HG02981 (cell line): Measurements from ENCODE around the gene TH.

ENCODE experiments used
- ATAC-seq: cut with Tn5 transposase; IDR thresholded peaks from one replicate; pipeline ENCODE4 v1.9.1; 2021; ENCODE audit warnings: mild to moderate bottlenecking, moderate library complexity; ENCODE audit not compliant: unreplicated experiment

TH gene

GRCh38 chr11:2209370-2209801, 37.8 kb upstream of the TH start:
- ATAC-seq: no peak

DNA sequence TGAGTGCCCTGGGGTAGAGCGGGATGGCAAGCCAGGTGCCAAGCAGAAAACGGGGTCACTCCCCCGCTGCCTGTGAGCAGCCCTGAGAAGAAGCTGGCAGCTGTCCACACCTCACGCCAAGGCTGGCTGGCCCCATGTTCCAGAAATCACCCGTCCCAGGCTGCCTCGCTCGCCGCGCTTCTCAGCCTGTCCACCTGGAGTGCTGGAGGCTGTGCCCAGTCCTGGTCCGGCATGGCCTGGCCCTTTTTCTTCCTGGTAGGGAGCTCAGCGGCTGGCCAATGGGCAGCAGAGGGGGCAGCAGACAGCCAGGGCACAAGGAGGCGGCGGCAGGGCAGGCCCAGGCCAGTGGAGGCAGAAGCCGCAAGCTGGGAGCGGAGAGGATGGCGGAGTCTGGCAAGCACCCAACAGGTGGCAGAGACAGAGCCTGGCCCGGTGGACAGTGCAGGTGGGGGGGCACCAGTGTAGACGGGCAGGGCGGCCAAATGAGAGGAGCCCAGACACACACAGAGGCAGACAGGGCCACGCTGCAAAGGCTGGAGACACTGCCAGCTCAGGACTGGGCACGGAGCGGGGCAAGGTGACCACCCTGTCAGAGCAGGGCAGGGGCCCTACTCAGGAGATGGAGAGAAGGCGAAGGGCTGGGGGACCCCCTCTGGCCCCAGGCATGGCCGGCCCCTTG, 37.2 kb upstream of the TH start:
- ATAC-seq: no peak

DNA sequence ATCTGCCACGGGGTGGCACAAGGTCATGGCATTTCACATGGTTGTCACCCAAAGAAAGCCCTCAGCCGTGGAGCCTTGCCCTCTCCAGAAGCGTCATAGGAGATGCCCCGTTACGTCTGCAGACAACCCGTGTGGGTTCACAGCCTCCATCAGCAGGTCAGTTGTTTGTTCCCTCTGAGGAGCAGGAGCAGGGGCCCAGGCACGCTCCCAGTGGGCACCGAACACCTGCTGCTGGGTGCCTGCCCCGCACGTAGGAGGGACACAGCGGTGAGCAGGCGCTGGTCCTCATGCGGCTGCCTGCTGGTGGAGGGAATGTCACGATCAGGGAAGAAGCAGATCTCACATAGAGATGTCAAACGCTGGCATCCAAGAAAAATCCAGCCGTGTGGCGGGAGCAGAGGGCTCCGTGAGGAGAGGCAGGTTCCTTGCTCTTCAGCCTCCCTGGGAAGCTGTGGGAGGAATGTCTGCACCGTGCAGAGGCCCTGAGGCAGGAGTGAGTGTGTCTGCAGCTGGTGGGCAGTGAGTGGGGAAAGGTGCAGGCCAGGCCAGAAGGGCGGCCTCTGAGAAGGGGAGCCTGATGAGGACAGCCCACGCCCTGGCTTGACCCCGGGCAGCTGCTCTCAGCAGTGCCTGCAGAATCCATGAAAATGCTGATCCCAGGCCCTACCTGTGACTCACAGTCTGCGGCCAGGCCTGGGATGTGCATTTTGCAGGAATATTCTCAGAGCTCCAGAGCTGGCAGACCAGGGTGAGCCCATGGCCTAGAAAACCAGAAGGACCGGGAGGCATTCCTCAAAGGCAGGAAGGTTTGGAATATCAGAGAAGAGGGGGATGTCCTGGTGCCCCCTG, 36.4 kb upstream of the TH start:
- ATAC-seq: no peak

DNA sequence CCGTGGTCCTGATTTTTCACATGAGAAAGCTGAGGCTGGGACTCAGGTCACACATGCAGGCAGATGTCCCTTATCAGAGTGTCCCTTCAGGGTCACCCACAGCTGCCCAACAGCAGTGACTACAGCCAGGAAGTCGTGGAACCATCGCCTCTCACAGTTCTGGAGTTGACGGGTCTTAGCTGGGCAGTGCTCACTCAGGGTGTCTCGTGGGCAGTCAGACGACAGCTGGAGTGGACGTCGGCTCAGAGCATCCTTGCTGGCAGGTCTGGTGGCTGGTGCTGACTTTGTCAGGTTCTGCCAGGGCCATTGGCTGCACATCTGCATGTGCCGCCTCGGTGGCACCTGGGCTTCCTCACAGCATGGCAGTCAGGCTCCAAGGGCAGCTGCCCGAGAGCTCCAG, 35.6 kb upstream of the TH start:
- ATAC-seq: no peak

GRCh38 chr11:2205981-2206690, 34.5 kb upstream of the TH start:
- ATAC-seq: no peak

GRCh38 chr11:2205214-2205720, 33.7 kb upstream of the TH start:
- ATAC-seq: no peak

- ATAC-seq: no peak
Measured at GRCh38 chr11:2204361-2205213, 33.0 kb upstream of the TH start.

GRCh38 chr11:2203440-2204259, 32.0 kb upstream of the TH start:
- no peak for ATAC-seq

- ATAC-seq: no peak
Measured at GRCh38 chr11:2202900-2203439, 31.4 kb upstream of the TH start.

- no peak for ATAC-seq
Measured at GRCh38 chr11:2202071-2202899, 30.7 kb upstream of the TH start.

DNA sequence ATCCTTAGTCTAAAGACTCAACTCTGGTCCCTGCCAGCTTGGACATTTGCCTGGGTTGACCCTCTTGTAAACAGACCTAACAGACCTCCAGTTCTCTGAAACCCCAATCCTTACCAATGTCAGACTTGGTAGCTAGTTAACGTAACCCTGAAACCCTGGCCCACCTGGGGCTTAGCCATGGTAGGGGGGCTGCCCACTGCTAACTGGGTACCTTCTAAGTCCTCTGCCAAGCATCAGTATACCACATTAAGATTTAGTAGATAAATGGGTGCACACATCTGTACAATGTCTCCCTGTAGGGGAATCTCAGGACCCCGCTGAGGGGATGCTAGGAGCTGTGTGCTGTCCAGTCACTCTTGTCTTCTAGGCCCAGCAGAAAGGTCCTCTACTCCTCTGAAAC, 29.9 kb upstream of the TH start:
- ATAC-seq: no peak

GRCh38 chr11:2200957-2201519, 29.4 kb upstream of the TH start:
- no peak for ATAC-seq

DNA sequence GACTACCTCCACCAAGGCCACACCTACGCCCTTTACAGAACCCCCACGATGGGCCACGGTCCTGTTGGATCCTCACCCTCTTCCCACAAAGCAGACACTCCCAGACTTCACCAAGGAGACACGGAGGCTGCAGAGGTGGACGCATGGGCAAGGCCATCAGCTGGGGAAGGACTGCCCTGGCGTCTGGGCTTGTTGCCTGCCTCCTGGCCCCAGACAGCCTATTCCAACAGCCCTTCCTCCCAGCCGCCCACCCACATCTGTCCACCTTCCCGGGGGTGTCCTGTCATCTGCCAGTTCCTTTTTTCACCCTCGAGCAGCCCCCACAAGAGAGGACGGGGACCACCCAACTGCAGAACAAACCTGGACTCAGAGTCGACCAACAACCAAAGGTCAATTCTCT, 28.9 kb upstream of the TH start:
- no peak for ATAC-seq

GRCh38 chr11:2199466-2200341, 28.1 kb upstream of the TH start:
- no peak for ATAC-seq

- no peak for ATAC-seq
Measured at GRCh38 chr11:2198621-2199365, 27.2 kb upstream of the TH start.

DNA sequence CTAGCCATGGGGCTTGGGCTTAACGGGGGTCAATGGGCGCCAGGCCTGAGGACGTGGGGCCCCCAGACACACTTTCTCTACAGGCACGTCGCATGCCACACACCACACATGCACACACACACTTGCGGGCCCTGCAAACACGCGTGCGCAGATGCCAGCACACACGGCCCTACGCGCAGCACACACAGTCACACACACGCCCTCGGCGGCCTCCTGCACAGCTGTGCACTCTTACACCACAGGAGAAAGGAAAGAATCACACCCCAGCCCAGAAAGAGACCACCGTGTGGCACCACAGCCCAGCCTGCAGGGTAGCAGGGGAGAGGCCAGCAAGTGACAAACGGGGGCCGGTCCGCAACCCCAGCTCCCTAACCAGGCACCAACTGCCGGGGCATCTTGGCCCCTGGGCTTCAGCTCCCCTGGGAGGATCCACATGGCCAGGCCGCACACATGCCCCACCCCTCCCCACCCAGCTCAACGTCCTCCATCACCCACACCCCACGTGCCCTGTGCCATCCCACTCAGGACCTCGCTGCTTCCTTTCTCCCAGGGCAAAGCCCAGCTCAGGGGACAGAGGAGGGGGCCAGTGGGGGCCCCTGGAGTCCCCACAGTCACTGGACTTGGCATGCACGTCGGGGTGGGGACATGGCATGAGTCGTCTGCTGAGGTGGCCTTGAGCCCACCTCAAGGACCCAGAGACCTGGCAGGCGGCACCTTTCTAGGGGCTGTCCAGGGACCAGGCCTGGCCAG, 26.3 kb upstream of the TH start:
- ATAC-seq: no peak
